Lung microvascular endothelial cell (primary cell): ENCODE results near the gene AGPS. TPM values are rescaled to one million over a fixed set of nuclear protein-coding genes. Genes with fewer than 3 reads are reported as not detected.
"Not testable (repeated sequence)": the region's sequence is repeated elsewhere in the genome, so short reads cannot be mapped to it uniquely, and the experiment has no call there.

Source experiments
- DNase-seq, 2 donors: peaks; one replicate each; pipeline versions ENCODE4 v3.0.0 to v3.0.0-alpha.2; 2010; ENCODE audit warnings: low read depth in 2 of 2
- total RNA-seq: library from RNA; depleted of rRNA; stranded (reverse); fragments of >200 nt; gene quantifications from 2 replicates; pipeline ENCODE4 v1.2.1, GENCODE V29; 2014

AGPS gene
- total RNA-seq, 1 donor from 2014 or later, result 46.0 TPM

DNA sequence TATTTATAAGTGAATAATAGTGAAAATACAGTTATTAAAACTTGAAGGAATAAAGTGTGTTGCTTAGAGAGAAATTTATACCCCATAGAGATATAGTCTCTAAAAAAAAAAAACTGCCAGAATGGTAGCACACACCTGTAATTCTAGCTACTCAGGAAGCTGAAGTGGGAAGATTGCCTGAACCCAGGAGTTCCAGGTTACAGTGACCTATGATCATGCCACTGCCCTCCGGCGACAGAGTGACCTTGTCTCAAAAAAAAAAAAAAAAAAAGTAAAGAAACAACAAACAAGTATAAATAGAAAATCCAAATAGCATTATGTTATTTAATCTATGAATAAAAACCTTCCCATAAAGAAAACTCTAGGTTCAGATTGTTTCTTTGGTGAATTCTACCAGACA, 7.4 kb upstream of the AGPS start:
- no peak for DNase-seq

DNA sequence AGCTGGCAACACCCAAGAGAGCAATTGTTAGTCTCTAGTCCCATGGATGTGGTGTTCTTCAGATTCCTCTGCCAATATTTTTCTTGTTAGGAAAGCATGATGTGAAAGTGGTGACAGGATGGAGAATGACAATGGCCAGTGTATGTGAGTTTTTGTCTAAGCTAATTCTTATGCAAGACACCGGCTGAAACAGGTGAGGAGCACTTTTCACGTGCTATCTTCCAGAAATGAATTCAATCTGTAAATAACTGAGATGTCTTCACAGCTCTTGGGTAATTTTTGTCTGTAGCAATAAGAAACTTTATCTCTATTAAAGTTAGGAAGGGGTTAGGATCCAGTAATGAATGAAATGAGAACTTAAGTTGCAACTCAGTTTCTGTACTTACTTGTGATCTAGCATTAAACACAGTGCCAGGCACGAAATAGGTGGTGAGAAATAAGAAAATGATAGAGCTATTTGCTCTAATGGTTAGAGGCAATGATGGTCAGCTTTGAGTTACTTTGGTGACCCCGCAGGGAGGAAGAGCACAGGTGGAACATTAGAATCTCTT, 676 bp upstream of the AGPS start:
- DNase-seq, result peak in 1 of 2 donors; percentile 27

DNA sequence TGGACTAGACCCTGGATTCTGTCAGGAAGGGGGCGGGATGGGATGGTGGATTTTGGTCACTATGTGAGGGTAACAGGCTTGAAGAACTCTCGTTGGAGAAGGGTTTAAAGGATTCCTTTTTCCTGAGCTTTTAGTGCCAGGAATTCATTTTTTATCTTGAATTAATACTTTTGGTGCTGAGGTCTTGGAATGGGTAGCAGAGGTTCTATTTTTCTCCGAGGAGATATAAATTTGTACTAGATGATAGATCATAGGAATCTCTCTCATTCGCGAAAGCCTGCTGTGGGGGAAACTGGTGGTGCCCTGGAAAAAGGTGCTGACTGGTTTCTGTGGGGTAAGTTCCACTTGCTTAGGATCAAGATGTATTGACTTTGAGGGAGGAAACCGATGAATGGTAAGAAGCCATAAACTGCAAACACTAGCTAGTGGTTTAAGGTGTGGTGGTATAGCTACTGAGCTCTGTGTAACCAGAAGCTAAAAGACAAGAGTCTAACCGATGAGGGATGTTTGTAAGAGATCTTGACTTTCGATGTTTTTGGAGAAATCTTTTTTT, 706 bp downstream of the AGPS start:
- peak; percentile 27 to 28 for DNase-seq

DNA sequence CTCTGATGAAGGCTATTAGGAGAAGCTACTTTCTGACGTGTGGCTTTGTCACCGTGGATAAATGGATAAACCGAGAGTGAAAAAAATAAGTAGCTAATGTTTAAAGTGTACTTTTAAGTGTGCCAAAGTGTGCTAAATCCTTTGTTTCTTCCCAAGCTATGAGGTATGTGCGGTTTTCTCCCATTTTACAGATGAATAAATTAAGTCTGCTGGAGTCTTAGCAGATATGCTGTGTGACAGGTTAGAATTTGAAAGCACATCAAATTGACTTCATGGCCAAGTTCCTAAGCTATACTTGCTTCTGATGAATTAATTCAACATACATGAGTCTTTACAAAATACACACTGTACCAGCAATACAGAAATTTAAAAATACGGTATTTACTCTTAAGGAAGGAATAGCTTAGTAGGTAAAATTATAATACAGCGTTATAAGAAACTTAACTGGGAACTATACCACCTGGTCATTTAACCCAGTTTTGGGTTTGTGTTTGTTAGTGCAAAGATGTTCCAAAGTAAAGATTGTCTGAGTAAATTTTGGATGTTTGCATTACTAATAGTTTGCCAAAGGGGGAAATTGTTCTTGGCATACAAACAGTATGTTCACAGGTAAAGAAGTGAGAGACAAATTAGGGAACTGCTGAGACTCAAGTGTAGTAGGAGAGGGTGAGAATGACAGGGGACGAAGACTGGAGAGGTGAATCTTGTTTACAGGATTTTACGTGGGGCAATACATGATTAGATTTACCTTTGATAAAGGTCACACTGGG, 1.4 kb downstream of the AGPS start:
- DNase-seq, result no peak

DNA sequence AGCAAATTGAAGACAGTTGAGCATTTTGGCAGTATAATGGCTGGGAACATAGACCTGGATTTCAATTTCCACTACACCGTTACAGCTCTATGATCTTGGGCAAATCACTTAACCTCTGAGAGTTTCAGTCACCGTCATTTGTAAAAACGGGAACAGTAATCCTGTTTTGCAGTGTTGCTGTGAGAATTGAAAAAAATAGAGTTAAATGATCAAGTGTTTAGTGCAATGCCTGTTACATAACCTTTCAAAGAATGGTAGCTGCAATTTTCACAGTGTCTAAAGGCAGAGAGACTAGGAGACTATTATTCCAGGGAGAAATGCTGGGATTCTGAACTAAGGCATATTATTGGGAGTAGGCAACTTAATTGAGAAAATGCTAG, 2.0 kb downstream of the AGPS start:
- DNase-seq, result no peak

DNA sequence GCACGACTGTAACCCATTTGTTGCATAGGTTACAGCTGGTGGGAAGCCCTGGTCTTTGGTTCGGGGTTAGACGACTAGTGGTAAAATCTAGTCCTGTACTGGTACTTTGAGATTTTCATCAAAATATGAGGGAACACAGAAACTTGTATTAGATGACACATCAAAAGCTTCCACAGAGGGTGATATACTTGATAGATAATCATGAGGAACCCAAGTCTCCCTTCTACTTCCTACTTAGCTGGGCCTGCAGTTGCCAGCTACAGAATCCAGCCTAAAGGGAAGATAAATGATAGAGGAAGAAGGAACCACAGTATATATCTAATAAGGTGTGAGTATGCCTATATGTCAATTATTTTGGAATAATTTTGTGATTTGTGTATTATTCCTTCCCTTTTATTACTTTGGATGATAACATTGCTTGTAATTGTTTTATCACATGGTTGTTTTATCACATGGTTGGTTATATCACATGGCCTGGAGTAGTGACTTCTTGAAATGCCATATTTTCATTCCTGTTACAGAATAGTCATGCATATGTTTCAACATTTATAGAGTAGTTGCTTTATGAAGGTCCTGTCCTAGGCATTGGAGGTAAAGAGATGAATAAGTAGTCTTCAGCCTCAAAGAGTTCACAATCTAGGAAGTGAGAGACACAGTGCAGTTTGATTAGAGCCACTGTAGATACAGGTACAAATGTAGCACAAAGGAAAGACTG, 2.9 kb downstream of the AGPS start:
- DNase-seq, result peak in 1 of 2 donors; percentile 23

- peak; percentile 91 to 92 for DNase-seq
These were observed 4.3 kb downstream of the AGPS start for GRCh38 chr2:177396703-177397460.

GRCh38 chr2:177397481-177398289, 5.1 kb downstream of the AGPS start:
- peak; percentile 70 to 81 for DNase-seq

DNA sequence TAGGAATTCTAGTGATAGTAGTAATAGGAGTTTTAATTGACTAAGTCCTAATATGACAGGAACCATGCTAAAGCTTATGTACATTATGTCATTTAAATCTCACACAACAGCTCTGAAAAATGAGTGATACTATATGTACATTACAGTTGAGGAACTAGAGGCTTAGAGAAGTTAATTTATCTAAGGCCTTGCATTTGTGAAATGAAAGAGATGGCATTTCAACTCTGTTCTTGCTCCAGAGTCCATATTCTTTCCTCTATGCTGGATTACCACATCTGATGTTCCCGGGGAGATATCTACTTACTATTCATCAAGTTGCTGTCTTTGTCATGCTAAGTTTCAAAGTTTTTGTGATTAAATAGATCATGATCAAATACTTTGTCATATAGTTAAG, 5.7 kb downstream of the AGPS start:
- DNase-seq, result peak in 1 of 2 donors; percentile 16

DNA sequence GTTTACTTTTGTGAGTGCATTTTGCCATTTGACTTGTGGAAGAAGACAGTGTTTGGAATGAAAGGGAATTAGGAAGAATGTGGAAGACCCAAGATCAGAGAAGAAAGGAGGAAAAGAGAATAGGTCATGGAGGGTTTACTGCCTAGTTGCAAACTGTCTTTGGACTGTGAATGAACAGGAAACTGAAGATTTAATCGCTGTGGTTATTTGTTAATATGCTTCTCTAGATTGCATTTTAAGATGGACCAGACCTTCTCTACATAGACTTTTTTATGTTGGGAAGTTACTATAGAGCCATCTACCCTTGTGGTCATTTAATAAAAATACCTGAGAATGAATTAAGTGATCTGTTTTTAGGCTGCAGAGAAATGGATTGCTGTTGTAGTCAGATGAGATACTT, 6.2 kb downstream of the AGPS start:
- DNase-seq, result no peak

GRCh38 chr2:177399376-177399775, 6.8 kb downstream of the AGPS start:
- DNase-seq, result no peak

- peak in 1 of 2 donors; percentile 30 for DNase-seq
These were observed 7.9 kb downstream of the AGPS start for GRCh38 chr2:177400337-177400923.

GRCh38 chr2:177402096-177402495, 9.5 kb downstream of the AGPS start:
- peak in 1 of 2 donors; percentile 37 for DNase-seq

- DNase-seq, result no peak
These were observed 11.3 kb downstream of the AGPS start for GRCh38 chr2:177403838-177404237.

DNA sequence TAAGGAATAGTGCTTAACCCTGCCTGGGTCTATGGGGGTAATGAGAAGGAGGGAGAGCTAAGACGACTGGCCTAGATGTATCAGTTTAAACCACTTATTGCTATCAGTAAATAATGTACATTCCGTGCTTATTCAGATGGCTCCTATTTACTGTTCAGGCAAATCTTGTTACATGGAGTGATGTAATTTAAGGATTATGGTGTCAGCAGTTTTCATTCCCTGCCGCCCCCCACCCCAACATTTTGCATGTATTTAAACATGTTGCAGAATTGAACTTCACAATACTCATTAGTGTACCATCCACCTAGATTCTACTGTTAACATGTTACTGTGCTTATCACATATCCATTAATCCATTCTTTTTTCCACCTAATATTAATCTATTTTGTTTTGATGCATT, 11.7 kb downstream of the AGPS start:
- DNase-seq, result no peak

GRCh38 chr2:177405029-177405692, 12.6 kb downstream of the AGPS start:
- DNase-seq, result peak; percentile 41 to 62

GRCh38 chr2:177406182-177406581, 13.6 kb downstream of the AGPS start:
- DNase-seq, result no peak

DNA sequence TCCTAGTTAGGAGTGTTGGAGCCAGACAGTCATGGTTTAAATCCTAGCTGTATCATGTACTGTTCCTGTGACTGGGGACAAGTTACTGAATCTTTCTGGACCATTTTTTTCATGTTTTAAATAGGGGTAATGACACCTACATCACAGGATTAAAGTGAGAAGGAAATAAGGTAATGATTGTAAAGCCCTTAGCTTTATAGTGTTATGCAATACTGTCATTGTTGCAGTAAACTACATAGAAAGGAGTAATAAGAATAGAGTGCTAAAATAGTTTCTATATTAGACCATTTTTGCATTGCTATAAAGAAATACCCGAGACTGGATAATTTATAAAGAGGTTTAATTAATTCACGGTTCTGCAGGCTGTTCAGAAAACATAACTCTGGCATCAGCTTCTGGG, 14.5 kb downstream of the AGPS start:
- no peak for DNase-seq

DNA sequence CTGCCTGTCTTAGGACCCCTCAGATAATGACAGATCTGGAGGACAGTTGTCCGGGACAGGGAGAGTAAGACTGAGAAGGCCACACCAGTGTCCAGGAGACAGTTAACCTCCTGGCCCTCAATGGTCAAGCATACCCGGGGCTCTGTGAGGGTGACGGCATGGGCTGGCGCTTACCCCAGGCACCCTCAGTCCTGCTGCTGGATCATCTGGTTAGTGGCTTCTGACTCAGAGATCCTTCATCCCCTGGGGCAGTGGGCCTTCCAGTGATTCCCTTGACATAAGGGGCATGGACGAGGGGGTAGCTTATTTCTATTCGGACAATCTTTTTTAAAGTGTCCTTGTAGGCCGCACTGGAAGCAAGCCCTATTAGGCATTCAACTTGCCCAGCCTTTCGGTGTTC, 18.1 kb downstream of the AGPS start:
- not testable (repeated sequence) for DNase-seq

- DNase-seq, result no peak
These were observed 21.1 kb downstream of the AGPS start for GRCh38 chr2:177413703-177414102.
